Colon (tissue), 2 donors: ENCODE data around the gene BPIFB2.

Experiments
- FAIRE-seq: peaks from 2 replicates; lab custom pipeline; 2012; peaks lifted over from hg19 to GRCh38; lab: Jason Lieb, UNC
- donor health status: control.
- donor health status: control.

Gene BPIFB2

GRCh38 chr20:33022694-33023438 lies 15.4 kb downstream of the BPIFB2 start:
- FAIRE-seq, result no peak

- FAIRE-seq, result no peak
Measured at GRCh38 chr20:33023439-33024242, 16.1 kb downstream of the BPIFB2 start.

GRCh38 chr20:33024243-33024560 lies 16.7 kb downstream of the BPIFB2 start:
- no peak for FAIRE-seq

- FAIRE-seq, result no peak
Measured at GRCh38 chr20:33024609-33025317, 17.3 kb downstream of the BPIFB2 start.

GRCh38 chr20:33025318-33025876 lies 17.9 kb downstream of the BPIFB2 start:
- no peak for FAIRE-seq

- FAIRE-seq, result no peak
Measured at GRCh38 chr20:33026072-33026778, 18.7 kb downstream of the BPIFB2 start.

GRCh38 chr20:33026779-33027759 lies 19.6 kb downstream of the BPIFB2 start:
- no peak for FAIRE-seq

- no peak for FAIRE-seq
Measured at GRCh38 chr20:33027769-33028751, 20.6 kb downstream of the BPIFB2 start.

GRCh38 chr20:33028875-33029274 lies 21.4 kb downstream of the BPIFB2 start:
- no peak for FAIRE-seq

- FAIRE-seq, result no peak
Measured at GRCh38 chr20:33030076-33030475, 22.6 kb downstream of the BPIFB2 start.

GRCh38 chr20:33030569-33030968 lies 23.1 kb downstream of the BPIFB2 start:
- FAIRE-seq, result no peak

GRCh38 chr20:33031531-33031930 lies 24.0 kb downstream of the BPIFB2 start, which contains the start of gene BPIFB6:
Gene BPIFB6, plus strand, starts transcription at chr20:33031648. Its CDS starts 0 bp downstream, at chr20:33031648.
- FAIRE-seq, result no peak

- FAIRE-seq, result no peak
Measured at GRCh38 chr20:33032555-33032954, 25.1 kb downstream of the BPIFB2 start.

- FAIRE-seq, result no peak
Measured at GRCh38 chr20:33033381-33033780, 25.9 kb downstream of the BPIFB2 start.

- no peak for FAIRE-seq
Measured at GRCh38 chr20:33034115-33034514, 26.6 kb downstream of the BPIFB2 start.

GRCh38 chr20:33034901-33035492 lies 27.5 kb downstream of the BPIFB2 start:
- FAIRE-seq, result no peak

GRCh38 chr20:33037456-33037855 lies 30.0 kb downstream of the BPIFB2 start:
- FAIRE-seq, result no peak

GRCh38 chr20:33038243-33038642 lies 30.7 kb downstream of the BPIFB2 start:
- FAIRE-seq, result no peak

GRCh38 chr20:33042430-33042829 lies 34.9 kb downstream of the BPIFB2 start:
- FAIRE-seq, result no peak
